ENCODE measurements around the gene PVALEF.

GRCh38 chr17:81130385-81131361 is 34.6 kb upstream of the PVALEF start:
- TF ChIP-seq CTCF (IDR thresholded peaks at IDR 0.05) (no peak), EP300 (IDR thresholded peaks at IDR 0.05) (no peak), POLR2A (IDR thresholded peaks at IDR 0.05) (no peak)
